ENCODE results near the gene FAM184A. TPM values are rescaled to one million over a fixed set of nuclear protein-coding genes. Genes with fewer than 3 reads are reported as not detected.

Gene FAM184A
- total and polyA plus RNA-seq, 2 of the 13 experiments (the other 11 are each of a cell fraction or from before 2014, with no cell fraction given) = 7.0 to 18.0 TPM

GRCh38 chr6:119110601-119111548 lies 32.4 kb upstream of the FAM184A start (continued):
- no peak for TF ChIP-seq HNRNPK (IDR thresholded peaks at IDR 0.05; ENCODE audit: low read depth, low read length, poor library complexity, severe bottlenecking)
- no peak for TF ChIP-seq RFXAP (CRISPR knock-in tag; IDR thresholded peaks at IDR 0.05; ENCODE audit: borderline replicate concordance)
- TF ChIP-seq TCF12 (IDR thresholded peaks at IDR 0.05) = no peak
- TF ChIP-seq TCF12 (CRISPR knock-in tag; IDR thresholded peaks at IDR 0.05) = no peak
- TF ChIP-seq ZBTB2 (CRISPR knock-in tag; IDR thresholded peaks at IDR 0.05; ENCODE audit: low read depth) = no peak
- TF ChIP-seq PBX2 (CRISPR knock-in tag; IDR thresholded peaks at IDR 0.05) = peak; percentile 60; the same call in 1 of the 2 replicates
- TF ChIP-seq PAXIP1 (CRISPR knock-in tag; conservative IDR thresholded peaks at IDR 0.05) = no peak
- TF ChIP-seq HHEX (CRISPR knock-in tag; IDR thresholded peaks at IDR 0.05) = no peak
